ENCODE data around the gene MT1B.

- no peak for TF ChIP-seq AKAP8 (CRISPR knock-in tag; IDR thresholded peaks at IDR 0.05)
- no peak for TF ChIP-seq YY1 (IDR thresholded peaks at IDR 0.05; ENCODE audit: insufficient read depth, insufficient replicate concordance, low read depth, low read length)
- no peak for TF ChIP-seq TGIF2 (CRISPR knock-in tag; IDR thresholded peaks at IDR 0.05)
- TF ChIP-seq CREB1 (IDR thresholded peaks at IDR 0.05), result no peak
- TF ChIP-seq CREB1 (CRISPR knock-in tag; IDR thresholded peaks at IDR 0.05), result no peak
- TF ChIP-seq RFX5 (IDR thresholded peaks at IDR 0.05; ENCODE audit: low read depth, low read length), result no peak
- TF ChIP-seq CBX5 (CRISPR knock-in tag; IDR thresholded peaks at IDR 0.05; ENCODE audit: borderline replicate concordance), result no peak
- TF ChIP-seq, protein P1, sequence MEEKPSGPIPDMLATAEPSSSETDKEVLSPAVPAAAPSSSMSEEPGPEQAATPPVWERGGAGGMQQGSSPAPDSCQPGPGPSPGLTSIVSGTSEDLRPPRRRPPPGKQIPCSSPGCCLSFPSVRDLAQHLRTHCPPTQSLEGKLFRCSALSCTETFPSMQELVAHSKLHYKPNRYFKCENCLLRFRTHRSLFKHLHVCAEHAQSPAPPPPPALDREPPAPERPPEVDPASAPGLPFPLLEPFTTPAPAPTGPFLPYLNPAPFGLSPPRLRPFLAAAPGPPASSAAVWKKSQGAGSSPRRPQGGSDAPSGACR (CRISPR knock-in tag; IDR thresholded peaks at IDR 0.05), result no peak
Measured at GRCh38 chr16:56669005-56669839, 17.5 kb downstream of the MT1B start, which contains the start of gene MT1H.
